Measurements from ENCODE around the gene DNAH8. TPM values are rescaled to one million over a fixed set of nuclear protein-coding genes. Genes with fewer than 3 reads are reported as not detected.

The DNAH8 gene
- total RNA-seq, 4 donors from 2014 or later: not detected

GRCh38 chr6:38783443-38784228 lies 68.5 kb downstream of the DNAH8 start:
- ATAC-seq (ENCODE audit: low FRiP score): no peak
- DNase-seq (ENCODE audit: low spot score): no peak
- TF ChIP-seq, protein P1, sequence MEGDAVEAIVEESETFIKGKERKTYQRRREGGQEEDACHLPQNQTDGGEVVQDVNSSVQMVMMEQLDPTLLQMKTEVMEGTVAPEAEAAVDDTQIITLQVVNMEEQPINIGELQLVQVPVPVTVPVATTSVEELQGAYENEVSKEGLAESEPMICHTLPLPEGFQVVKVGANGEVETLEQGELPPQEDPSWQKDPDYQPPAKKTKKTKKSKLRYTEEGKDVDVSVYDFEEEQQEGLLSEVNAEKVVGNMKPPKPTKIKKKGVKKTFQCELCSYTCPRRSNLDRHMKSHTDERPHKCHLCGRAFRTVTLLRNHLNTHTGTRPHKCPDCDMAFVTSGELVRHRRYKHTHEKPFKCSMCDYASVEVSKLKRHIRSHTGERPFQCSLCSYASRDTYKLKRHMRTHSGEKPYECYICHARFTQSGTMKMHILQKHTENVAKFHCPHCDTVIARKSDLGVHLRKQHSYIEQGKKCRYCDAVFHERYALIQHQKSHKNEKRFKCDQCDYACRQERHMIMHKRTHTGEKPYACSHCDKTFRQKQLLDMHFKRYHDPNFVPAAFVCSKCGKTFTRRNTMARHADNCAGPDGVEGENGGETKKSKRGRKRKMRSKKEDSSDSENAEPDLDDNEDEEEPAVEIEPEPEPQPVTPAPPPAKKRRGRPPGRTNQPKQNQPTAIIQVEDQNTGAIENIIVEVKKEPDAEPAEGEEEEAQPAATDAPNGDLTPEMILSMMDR (IDR thresholded peaks at IDR 0.05): no peak

GRCh38 chr6:38784506-38785235 lies 69.6 kb downstream of the DNAH8 start:
- TF ChIP-seq, protein P1 (IDR thresholded peaks at IDR 0.05): no peak
- DNase-seq (ENCODE audit: low spot score) (no peak), ATAC-seq (ENCODE audit: low FRiP score) (no peak)

GRCh38 chr6:38786486-38786885 lies 71.4 kb downstream of the DNAH8 start:
- TF ChIP-seq, protein P1 (IDR thresholded peaks at IDR 0.05): no peak
- DNase-seq (ENCODE audit: low spot score): no peak
- no peak for ATAC-seq (ENCODE audit: low FRiP score)

GRCh38 chr6:38789256-38789655 lies 74.1 kb downstream of the DNAH8 start:
- TF ChIP-seq, protein P1 (IDR thresholded peaks at IDR 0.05): no peak
- ATAC-seq (ENCODE audit: low FRiP score) (no peak), DNase-seq (ENCODE audit: low spot score) (no peak)

DNA sequence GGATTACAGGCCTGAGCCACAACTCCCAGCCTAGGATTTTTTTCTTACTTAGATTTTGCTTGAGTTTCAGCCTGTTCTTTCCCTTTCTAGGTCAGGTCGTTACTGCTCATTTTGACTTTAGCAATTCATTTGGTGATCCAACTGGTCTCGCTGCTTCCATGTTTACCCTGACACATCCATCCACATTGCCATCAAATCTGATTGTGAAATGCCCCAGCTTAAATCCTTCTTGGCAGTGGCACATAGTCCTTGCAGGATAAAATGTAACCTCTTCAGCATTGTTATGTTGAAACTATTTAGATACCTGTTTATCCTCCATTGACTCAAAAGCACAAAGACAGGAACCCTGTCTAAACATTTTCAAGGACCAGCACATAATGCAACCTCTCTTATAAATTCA lies 77.2 kb downstream of the DNAH8 start:
- TF ChIP-seq, protein P1 (IDR thresholded peaks at IDR 0.05): no peak
- ATAC-seq (ENCODE audit: low FRiP score): no peak
- DNase-seq (ENCODE audit: low spot score): no peak

- no peak for ATAC-seq (ENCODE audit: low FRiP score)
- TF ChIP-seq, protein P1 (IDR thresholded peaks at IDR 0.05): no peak
- no peak for DNase-seq (ENCODE audit: low spot score)
Observed at GRCh38 chr6:38794682-38795081, 79.6 kb downstream of the DNAH8 start.

Data from omental fat pad (tissue), 4 donors.